Cardiac muscle cell (in vitro differentiated cells and primary cell): ENCODE results near the gene IL10RA. TPM values are rescaled to one million over a fixed set of nuclear protein-coding genes. Genes with fewer than 3 reads are reported as not detected.

ENCODE experiments used
- DNase-seq, 2 donors: peaks; one replicate each; pipeline versions ENCODE4 v3.0.0 to v3.0.0-alpha.2; 2010 to 2017; ENCODE audit warnings: low read depth in 1 of 2, low spot score in 1 of 2
- H3K27ac ChIP-seq: fragments of 200-600 bp; sonication (generic); 2 replicates; pipeline ENCODE4 v1.5.1; 2016
- H3K27me3 ChIP-seq: fragments of 200-600 bp; sonication (generic); 2 replicates; pipeline ENCODE4 v1.6.0; 2016; ENCODE audit warnings: control low read depth
- H3K36me3 ChIP-seq: fragments of 200-600 bp; sonication (generic); 2 replicates; pipeline ENCODE4 v1.5.1; 2016; ENCODE audit warnings: control low read depth
- H3K4me1 ChIP-seq: fragments of 200-600 bp; sonication (generic); 2 replicates; pipeline ENCODE4 v1.8.1; 2017; ENCODE audit warnings: low read depth, mild to moderate bottlenecking, mixed run types
- H3K4me3 ChIP-seq: fragments of 200-600 bp; sonication (generic); 2 replicates; pipeline ENCODE4 v1.5.1; 2016; ENCODE audit warnings: mild to moderate bottlenecking
- H3K9me3 ChIP-seq: fragments of 200-600 bp; sonication (generic); 2 replicates; pipeline ENCODE4 v1.5.1; 2017; ENCODE audit warnings: low read depth, mild to moderate bottlenecking, control low read depth
- CTCF ChIP-seq: IDR thresholded peaks from 2 replicates; pipeline ENCODE4 v1.5.1; 2012; ENCODE audit warnings: low read depth, mild to moderate bottlenecking, low read length
- polyA plus RNA-seq: library from polyadenylated mRNA; unstranded; fragments of >200 nt; fragmentation: Nextera tagmentation; extraction: Ambion mirVana; gene quantifications from 2 replicates; pipeline ENCODE4 v1.2.1, GENCODE V29; 2016
- total RNA-seq: library from RNA; depleted of rRNA; stranded (reverse); fragments of >200 nt; gene quantifications from 2 replicates; pipeline ENCODE4 v1.2.3, GENCODE V29; 2016

The IL10RA gene
- total and polyA plus RNA-seq, 2 experiments from 2014 or later = not detected

DNA sequence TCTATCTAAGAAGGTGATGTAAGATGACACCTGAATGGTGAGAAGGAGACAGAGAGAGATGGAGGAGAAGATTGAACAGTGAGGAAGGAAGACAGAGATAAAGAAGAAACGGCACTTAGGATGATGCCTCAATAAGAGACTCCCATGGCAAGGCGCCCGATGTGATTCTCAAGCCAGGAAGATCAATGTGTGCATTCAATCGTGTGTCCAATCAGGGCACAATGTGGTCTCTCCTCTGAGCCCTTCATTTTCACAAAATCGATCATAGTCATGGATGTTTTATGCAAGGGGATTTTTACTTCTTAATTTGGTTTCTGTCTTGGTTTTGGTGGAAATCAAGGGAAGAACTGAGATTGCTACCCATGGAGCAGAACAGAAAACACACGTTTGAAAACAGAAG, 37.1 kb upstream of the IL10RA start:
- Histone ChIP-seq H3K27me3 (no peaks in the 10 kb centered on the region), H3K4me1 (peaks cover 4% of the 10 kb centered on the region), H3K9me3 (no peaks in the 10 kb centered on the region), H3K36me3 (no peaks in the 10 kb centered on the region), H3K27ac (no peak overlapping the region), H3K4me3 (no peak overlapping the region)
- no peak for DNase-seq
- TF ChIP-seq CTCF = no peak

- Histone ChIP-seq H3K27ac (no peak overlapping the region), H3K4me1 (peaks cover 4% of the 10 kb centered on the region), H3K4me3 (no peak overlapping the region), H3K9me3 (no peaks in the 10 kb centered on the region), H3K27me3 (no peaks in the 10 kb centered on the region), H3K36me3 (no peaks in the 10 kb centered on the region)
- peak; percentile 22 for TF ChIP-seq CTCF
- DNase-seq = peak; percentile 6 to 27
Observed at GRCh38 chr11:117950301-117950700, 35.9 kb upstream of the IL10RA start.

DNA sequence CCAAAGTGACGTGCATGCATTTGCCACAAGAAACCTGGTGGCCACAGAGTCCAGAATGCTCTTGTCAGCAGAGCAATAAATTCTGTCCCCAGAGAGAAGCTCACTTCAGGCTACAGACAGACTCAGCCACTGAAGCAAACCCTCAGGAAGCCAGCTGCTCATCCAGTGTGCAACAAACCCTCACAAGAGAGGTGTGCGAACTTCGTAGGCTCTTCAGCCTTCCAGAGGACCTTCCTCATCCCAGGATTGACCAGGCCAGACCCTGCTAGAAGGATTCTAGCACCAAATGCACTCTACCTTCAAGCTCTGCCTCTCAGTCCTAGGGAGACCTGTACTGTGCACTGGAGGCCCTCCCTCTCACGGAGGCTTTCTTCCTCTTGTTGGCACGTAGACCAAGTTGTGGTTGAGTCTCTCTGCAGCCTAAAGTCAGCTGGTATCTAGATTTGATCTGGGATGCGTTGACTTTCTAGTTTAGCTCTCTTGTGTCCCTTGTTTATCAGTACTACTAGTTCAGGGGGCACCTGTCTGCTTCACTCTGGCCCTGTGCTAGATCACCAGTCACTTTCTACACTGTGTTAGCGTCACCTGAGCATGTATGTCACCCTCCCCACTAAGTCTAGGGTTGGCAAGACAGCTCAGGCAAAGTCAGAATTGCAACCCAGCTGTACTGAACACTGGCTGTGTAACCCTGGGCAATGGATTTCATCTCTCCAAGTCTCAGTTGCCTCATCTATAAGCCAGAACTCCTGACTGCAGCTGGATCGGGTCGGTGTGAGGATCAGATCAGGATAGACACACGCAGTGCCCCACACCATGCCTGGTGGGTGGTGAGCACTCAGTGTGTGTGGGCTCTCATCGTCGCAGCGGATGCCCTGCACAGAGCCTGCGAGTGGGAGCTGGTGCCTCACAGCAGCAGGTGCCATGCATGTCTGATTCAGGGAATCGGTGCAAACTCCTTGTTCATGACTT, 34.9 kb upstream of the IL10RA start:
- Histone ChIP-seq H3K9me3 (no peaks in the 10 kb centered on the region), H3K27ac (no peak overlapping the region), H3K4me3 (no peak overlapping the region), H3K27me3 (no peaks in the 10 kb centered on the region), H3K36me3 (no peaks in the 10 kb centered on the region), H3K4me1 (peaks cover 4% of the 10 kb centered on the region)
- no peak for DNase-seq
- TF ChIP-seq CTCF = no peak

GRCh38 chr11:117953024-117953671, 33.0 kb upstream of the IL10RA start:
- H3K9me3 ChIP-seq = no peaks in the 10 kb centered on the region
- DNase-seq = no peak
- H3K4me3 ChIP-seq = no peak overlapping the region
- peaks cover 4% of the 10 kb centered on the region for H3K4me1 ChIP-seq
- no peak overlapping the region for H3K27ac ChIP-seq
- no peak for TF ChIP-seq CTCF
- no peaks in the 10 kb centered on the region for H3K36me3 ChIP-seq
- H3K27me3 ChIP-seq = no peaks in the 10 kb centered on the region

DNA sequence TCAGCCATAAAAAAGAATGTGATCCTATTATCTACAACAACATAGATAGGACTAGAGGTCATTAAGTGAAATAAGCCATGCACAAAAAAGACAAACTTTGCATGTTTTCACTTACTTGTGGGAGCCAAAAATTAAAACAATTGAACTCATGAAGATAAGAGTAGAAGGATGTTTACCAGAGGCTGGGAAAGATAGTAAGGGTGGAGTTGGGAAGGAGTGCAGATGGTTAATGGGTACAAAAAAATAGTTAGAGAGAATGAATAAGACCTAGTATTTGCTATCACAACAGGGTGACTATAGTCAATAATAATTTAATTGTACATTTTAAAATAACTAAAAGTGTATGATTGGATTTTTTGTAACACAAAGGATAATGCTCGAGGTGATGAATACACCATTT, 27.2 kb upstream of the IL10RA start:
- H3K4me3 ChIP-seq = no peak overlapping the region
- TF ChIP-seq CTCF = no peak
- no peak overlapping the region for H3K27ac ChIP-seq
- no peaks in the 10 kb centered on the region for H3K9me3 ChIP-seq
- no peaks in the 10 kb centered on the region for H3K27me3 ChIP-seq
- no peak for DNase-seq
- H3K36me3 ChIP-seq = no peaks in the 10 kb centered on the region
- no peaks in the 10 kb centered on the region for H3K4me1 ChIP-seq
